Activated B cell treated with CpG ODN at 0.5 μM for 24 hours (primary cell): ENCODE results near the gene SHISA7. TPM values are rescaled to one million over a fixed set of nuclear protein-coding genes. Genes with fewer than 3 reads are reported as not detected.
A peak's percentile ranks its signal among the peaks of the same experiment; 100 is the strongest.
"Not testable (repeated sequence)": the region's sequence is repeated elsewhere in the genome, so short reads cannot be mapped to it uniquely, and the experiment has no call there.

Experiments
- ATAC-seq: fragments of 200-7000 bp; cut with Tn5 transposase; one replicate; pipeline ENCODE4 v1.10.0; 2021; ENCODE audit warnings: low read depth, mild to moderate bottlenecking, moderate library complexity
- CTCF ChIA-PET: fragments of 350-600 bp; sonication (Branson Sonifier 250); formaldehyde crosslinking; loops from one replicate; lab custom pipeline; 2021; ENCODE audit warnings: antibody characterized with exemption; lab: Charles Lee
- POLR2A ChIA-PET: fragments of 350-600 bp; sonication (Branson Sonifier 250); formaldehyde crosslinking; loops from one replicate; lab custom pipeline; 2021; ENCODE audit warnings: antibody characterized with exemption; lab: Charles Lee
- DNase-seq: peaks from one replicate; pipeline ENCODE4 v3.0.0; 2022
- H3K27ac Mint-ChIP-seq: one replicate; pipeline ENCODE4 v1.8.0; 2020; ENCODE audit warnings: mixed read lengths
- H3K27me3 Mint-ChIP-seq: one replicate; pipeline ENCODE4 v1.8.0; 2021; ENCODE audit warnings: mixed read lengths
- H3K36me3 Mint-ChIP-seq: one replicate; pipeline ENCODE4 v1.8.0; 2021; ENCODE audit warnings: low read depth, mixed read lengths
- H3K4me1 Mint-ChIP-seq: one replicate; pipeline ENCODE4 v1.8.0; 2021; ENCODE audit warnings: mixed read lengths
- H3K4me3 Mint-ChIP-seq: one replicate; pipeline ENCODE4 v1.8.0; 2020; ENCODE audit warnings: mild to moderate bottlenecking, mixed read lengths
- H3K9me3 Mint-ChIP-seq: one replicate; pipeline ENCODE4 v1.8.0; 2020; ENCODE audit warnings: mixed read lengths
- intact Hi-C: fragments of 100-400 bp; cut with micrococcal nuclease; formaldehyde crosslinking; loops from one replicate; pipeline ENCODE4 v1.15.1; 2024
- total RNA-seq: library from RNA; stranded (reverse); gene quantifications from 2 replicates; pipeline ENCODE4 v1.2.3, GENCODE V29; 2022
- TF ChIP-seq, protein P1 (sequence below): fragments of 200-600 bp; IDR thresholded peaks from one replicate; pipeline ENCODE4 v1.8.0; 2022; ENCODE audit warnings: antibody characterized with exemption, mild to moderate bottlenecking

SHISA7 gene
- total RNA-seq, 1 donor from 2014 or later = not detected

DNA sequence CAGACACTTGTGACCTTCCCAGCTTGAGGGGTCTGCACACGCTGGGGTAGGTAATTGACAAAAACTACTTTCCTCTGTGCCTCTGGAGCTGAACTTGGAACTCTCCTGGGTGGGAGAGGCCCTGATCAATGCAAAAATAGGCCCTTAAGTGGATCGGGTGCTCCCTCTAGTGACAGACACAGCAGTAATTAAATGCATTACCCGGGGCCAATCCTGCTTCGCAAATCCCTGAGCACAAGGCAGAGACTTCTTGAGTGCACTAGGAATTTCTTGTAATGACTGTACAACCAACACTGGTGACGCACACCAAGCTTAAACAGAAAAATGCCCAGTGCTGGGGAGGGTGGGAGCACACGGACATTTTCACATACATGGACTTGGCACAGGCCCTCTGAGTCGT lies 24.9 kb downstream of the SHISA7 start:
- no peak overlapping the region for H3K4me3 Mint-ChIP-seq

DNA sequence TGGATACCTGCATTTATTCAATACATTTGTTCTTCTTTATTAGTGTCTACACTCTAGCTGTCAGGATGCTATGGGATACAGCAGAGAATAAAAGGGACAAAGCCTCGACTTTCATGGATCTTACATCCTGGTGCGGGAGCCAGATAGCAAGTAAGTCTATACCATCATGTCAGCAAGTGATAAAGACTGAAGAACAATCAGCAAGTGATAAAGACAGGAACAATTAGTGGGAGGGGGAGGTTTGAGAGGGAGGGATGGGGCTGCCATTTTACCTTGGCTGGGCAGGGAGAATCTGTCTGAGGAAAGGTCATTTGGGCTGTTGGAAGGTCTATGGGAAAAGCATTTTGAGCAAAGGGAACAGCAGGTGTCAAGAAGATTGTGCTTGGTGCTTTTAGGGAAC lies 32.9 kb downstream of the SHISA7 start:
- TF ChIP-seq, protein P1, sequence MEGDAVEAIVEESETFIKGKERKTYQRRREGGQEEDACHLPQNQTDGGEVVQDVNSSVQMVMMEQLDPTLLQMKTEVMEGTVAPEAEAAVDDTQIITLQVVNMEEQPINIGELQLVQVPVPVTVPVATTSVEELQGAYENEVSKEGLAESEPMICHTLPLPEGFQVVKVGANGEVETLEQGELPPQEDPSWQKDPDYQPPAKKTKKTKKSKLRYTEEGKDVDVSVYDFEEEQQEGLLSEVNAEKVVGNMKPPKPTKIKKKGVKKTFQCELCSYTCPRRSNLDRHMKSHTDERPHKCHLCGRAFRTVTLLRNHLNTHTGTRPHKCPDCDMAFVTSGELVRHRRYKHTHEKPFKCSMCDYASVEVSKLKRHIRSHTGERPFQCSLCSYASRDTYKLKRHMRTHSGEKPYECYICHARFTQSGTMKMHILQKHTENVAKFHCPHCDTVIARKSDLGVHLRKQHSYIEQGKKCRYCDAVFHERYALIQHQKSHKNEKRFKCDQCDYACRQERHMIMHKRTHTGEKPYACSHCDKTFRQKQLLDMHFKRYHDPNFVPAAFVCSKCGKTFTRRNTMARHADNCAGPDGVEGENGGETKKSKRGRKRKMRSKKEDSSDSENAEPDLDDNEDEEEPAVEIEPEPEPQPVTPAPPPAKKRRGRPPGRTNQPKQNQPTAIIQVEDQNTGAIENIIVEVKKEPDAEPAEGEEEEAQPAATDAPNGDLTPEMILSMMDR = no peak

More for the DNA sequence above, 24.9 kb downstream of the SHISA7 start:
- CTCF ChIA-PET = interaction anchor here (0.9 to 3.7 kb wide), 3 partner anchors 34 to 278 kb away, joined by 3 to 37 read pairs (median 4); partner anchors contain the start of gene TMEM238
- peaks cover 3% of the 10 kb centered on the region for H3K4me1 Mint-ChIP-seq
- POLR2A ChIA-PET = interaction anchor here (0.6 to 0.9 kb wide), 2 partner anchors 9 to 136 kb away, joined by 3 to 4 read pairs; no protein-coding TSS in a partner anchor
- no peaks in the 10 kb centered on the region for H3K9me3 Mint-ChIP-seq
- no peak overlapping the region for H3K27ac Mint-ChIP-seq
- intact Hi-C loops = loop anchor here (1.0 to 5.0 kb wide), 4 partner anchors 126 to 331 kb away; no protein-coding TSS in a partner anchor
- DNase-seq (no peak), ATAC-seq (peak; percentile 62)
- TF ChIP-seq, protein P1 = no peak
- H3K27me3 Mint-ChIP-seq = peaks cover 23% of the 10 kb centered on the region
- no peaks in the 10 kb centered on the region for H3K36me3 Mint-ChIP-seq

DNA sequence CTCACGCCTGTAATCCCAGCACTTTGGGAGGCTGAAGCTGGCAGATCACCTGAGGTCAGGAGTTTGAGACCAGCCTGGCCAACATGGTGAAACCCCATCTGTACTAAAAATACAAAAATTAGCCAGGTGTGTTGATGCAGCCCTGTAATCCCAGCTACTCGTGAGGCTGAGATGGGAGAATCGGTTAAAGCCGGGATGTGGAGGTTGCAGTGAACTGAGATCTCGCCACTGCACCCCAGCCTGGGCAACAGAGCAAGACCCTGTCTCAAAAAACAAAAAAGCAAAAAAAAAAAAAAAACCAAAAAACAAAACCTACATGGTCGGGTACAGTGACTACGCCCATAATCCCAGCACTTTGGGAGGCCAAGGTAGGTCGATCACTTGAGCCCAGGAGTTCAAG lies 33.9 kb downstream of the SHISA7 start:
- ATAC-seq, DNase-seq, H3K27me3 Mint-ChIP-seq, H3K9me3 Mint-ChIP-seq: not testable (repeated sequence)
- Mint-ChIP-seq H3K27ac (peak overlapping the region; percentile 98), H3K4me3 (peak overlapping the region; percentile 35), H3K36me3 (peaks cover 22% of the 10 kb centered on the region), H3K4me1 (peaks cover 24% of the 10 kb centered on the region)
- intact Hi-C loops = loop anchor here (5.0 kb wide), 2 partner anchors 198 to 1292 kb away; partner anchors contain the start of genes PRPF31, TFPT and ZNF865
- ChIA-PET POLR2A (interaction anchor here (0.6 to 1.4 kb wide), 8 partner anchors 9 to 394 kb away, joined by 3 to 7 read pairs (median 3); partner anchors contain the start of genes PPP6R1, RPL28 and ZNF628), CTCF (interaction anchor here (1.3 kb wide), 1 partner anchor 268 kb away, joined by 3 read pairs; no protein-coding TSS in a partner anchor)

More for the DNA sequence above, 32.9 kb downstream of the SHISA7 start:
- peaks cover 5% of the 10 kb centered on the region for H3K9me3 Mint-ChIP-seq
- H3K36me3 Mint-ChIP-seq = peaks cover 21% of the 10 kb centered on the region
- H3K4me1 Mint-ChIP-seq = peaks cover 24% of the 10 kb centered on the region
- intact Hi-C loops = no loop called here
- POLR2A ChIA-PET = interaction anchor here (1.4 kb wide), 1 partner anchor 66 kb away, joined by 4 read pairs; the partner anchor contains the start of gene ZNF628
- no peak overlapping the region for H3K27ac Mint-ChIP-seq
- ATAC-seq (no peak), DNase-seq (no peak)
- H3K27me3 Mint-ChIP-seq = peaks cover 4% of the 10 kb centered on the region
- no peak overlapping the region for H3K4me3 Mint-ChIP-seq
- CTCF ChIA-PET = interaction anchor here (1.3 kb wide), 1 partner anchor 269 kb away, joined by 3 read pairs; no protein-coding TSS in a partner anchor

DNA sequence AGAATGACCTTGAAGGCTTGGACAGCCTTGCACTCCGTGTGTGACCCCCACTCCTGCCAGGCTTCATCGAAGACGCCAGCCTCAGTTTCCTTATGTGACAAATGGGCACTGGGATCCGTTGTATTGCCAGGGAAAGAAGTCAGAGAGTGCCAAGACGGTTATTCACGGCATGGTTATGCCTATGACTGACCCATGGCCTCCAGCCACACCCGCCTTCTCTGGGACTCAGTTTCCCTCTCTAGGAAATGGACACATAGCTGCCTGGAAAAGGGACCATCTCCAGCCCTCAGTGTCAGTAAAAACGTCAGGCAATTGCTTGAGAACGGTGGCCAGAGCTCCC lies 34.6 kb downstream of the SHISA7 start:
- TF ChIP-seq, protein P1 = no peak
- DNase-seq (no peak), ATAC-seq (no peak)
- Mint-ChIP-seq H3K4me3 (peak overlapping the region; percentile 91), H3K27me3 (no peaks in the 10 kb centered on the region), H3K9me3 (peaks cover 5% of the 10 kb centered on the region), H3K36me3 (peaks cover 28% of the 10 kb centered on the region), H3K27ac (peak overlapping the region; percentile 98), H3K4me1 (peaks cover 24% of the 10 kb centered on the region)
- ChIA-PET POLR2A (interaction anchor here (0.7 to 2.0 kb wide), 7 partner anchors 9 to 239 kb away, joined by 3 to 7 read pairs (median 3); partner anchors contain the start of genes CCDC106, PPP6R1 and RPL28), CTCF (interaction anchor here (1.9 kb wide), 1 partner anchor 267 kb away, joined by 4 read pairs; no protein-coding TSS in a partner anchor)
- intact Hi-C loops = loop anchor here (1.0 to 5.0 kb wide), 8 partner anchors 23 to 1291 kb away; partner anchors contain the start of genes ISOC2, KMT5C, PPP1R12C and PPP6R1

DNA sequence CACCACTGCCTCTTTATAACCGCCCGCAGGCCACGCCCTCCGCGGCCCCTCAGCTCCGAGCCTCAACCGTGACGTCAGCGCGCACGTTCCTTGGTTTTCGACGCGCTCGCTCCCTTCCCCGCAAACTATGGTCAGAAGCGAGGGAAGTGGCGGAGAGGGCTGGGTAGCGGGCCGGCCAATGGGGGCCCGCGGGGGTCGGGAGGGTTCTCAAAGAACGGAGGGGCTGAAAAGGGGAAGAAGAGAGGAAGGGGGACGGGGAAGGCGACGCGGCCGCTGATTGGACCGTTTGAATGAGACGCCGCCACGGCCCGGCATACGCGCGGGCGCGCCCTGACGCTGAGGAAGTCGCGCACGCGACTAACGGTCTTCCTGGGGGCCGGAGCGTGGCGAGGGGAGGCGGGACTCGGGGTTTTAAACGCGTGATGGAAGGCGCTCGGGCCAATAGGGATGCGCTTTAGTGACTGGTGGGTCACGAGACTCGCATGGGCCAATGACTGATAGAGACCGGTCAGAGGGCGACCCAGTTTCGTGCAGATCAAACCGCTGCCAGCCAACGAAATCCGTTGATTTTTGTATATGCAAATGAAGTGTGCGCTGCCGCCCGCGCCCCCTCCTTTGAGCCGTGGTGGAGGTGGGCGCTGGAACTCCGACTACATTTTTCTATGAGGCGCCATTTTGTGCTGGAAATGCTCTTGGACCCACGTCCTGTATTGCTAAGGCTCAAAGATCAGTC lies 35.1 kb downstream of the SHISA7 start:
- Mint-ChIP-seq H3K36me3 (peaks cover 32% of the 10 kb centered on the region), H3K4me3 (peak overlapping the region; percentile 91), H3K27me3 (no peaks in the 10 kb centered on the region), H3K9me3 (peaks cover 5% of the 10 kb centered on the region), H3K27ac (peak overlapping the region; percentile 98), H3K4me1 (peaks cover 24% of the 10 kb centered on the region)
- ATAC-seq = peak; percentile 88
- TF ChIP-seq, protein P1 = no peak
- peak; percentile 95 for DNase-seq
- ChIA-PET POLR2A (interaction anchor here (0.6 to 11.4 kb wide), 45 partner anchors 11 to 1036 kb away, joined by 3 to 215 read pairs (median 5); partner anchors contain the start of genes CCDC106, FIZ1, HSPBP1 and ISOC2), CTCF (interaction anchor here (1.1 to 1.9 kb wide), 2 partner anchors 24 to 267 kb away, joined by 3 to 4 read pairs; partner anchors contain the start of gene TMEM238)
- intact Hi-C loops = loop anchor here (1.0 to 5.0 kb wide), 9 partner anchors 23 to 1291 kb away; partner anchors contain the start of genes ISOC2, KMT5C, PPP1R12C and PPP6R1

DNA sequence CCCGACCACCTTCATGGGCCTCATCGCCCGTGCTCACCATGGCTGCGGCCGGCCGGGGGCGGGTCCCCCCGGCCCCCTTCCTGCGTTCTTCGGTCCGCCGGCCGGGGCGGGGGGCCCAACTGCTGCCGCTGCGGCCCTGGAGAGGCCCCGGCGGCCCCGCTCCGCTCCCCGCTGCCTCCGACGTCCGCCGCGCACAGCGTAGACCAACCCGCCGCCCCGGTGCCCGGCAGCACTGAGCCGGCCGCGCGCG lies 35.6 kb downstream of the SHISA7 start, which contains the start of gene UBE2S:
Gene UBE2S (minus strand): TSS at position 239 of the 250 bp plus-strand sequence. CDS start 199 bp downstream, at position 40.
- not testable (repeated sequence) for H3K27me3 Mint-ChIP-seq, DNase-seq, H3K9me3 Mint-ChIP-seq, ATAC-seq
- POLR2A ChIA-PET = interaction anchor here (0.6 to 11.4 kb wide), 46 partner anchors 8 to 1035 kb away, joined by 3 to 215 read pairs (median 5); partner anchors contain the start of genes FIZ1, HSPBP1, ISOC2 and KMT5C
- H3K4me3 Mint-ChIP-seq = peak within 1 kb of the TSS; percentile 91
- CTCF ChIA-PET = interaction anchor here (1.1 to 1.9 kb wide), 2 partner anchors 23 to 266 kb away, joined by 3 to 4 read pairs; partner anchors contain the start of gene TMEM238
- peak within 1 kb of the TSS; percentile 98 for H3K27ac Mint-ChIP-seq
- intact Hi-C loops = loop anchor here (1.0 to 5.0 kb wide), 3 partner anchors 200 to 1290 kb away; partner anchors contain the start of genes PRPF31, TFPT and ZNF865
- peaks cover 24% of the 10 kb centered on the region for H3K4me1 Mint-ChIP-seq
- H3K36me3 Mint-ChIP-seq = peaks cover 37% of the 10 kb centered on the region
